ENCODE measurements around the gene CEP162.
"Not testable (repeated sequence)": the region's sequence is repeated elsewhere in the genome, so short reads cannot be mapped to it uniquely, and the experiment has no call there.

GRCh38 chr6:84133385-84133784 is 94.1 kb downstream of the CEP162 start:
- TF ChIP-seq CTCF, POLR2A, POLR2AphosphoS5 (IDR thresholded peaks at IDR 0.05): not testable (repeated sequence)

All from breast epithelium (tissue), 3 donors.